GM12878 (cell line): ENCODE measurements around the gene GPBP1.
"Not testable (repeated sequence)": the region's sequence is repeated elsewhere in the genome, so short reads cannot be mapped to it uniquely, and the experiment has no call there.

Source experiments
- ATF7 ChIP-seq: fragments of 450-650 bp; IDR thresholded peaks from 2 replicates; pipeline ENCODE4 v1.6.1; 2016; ENCODE audit warnings: low read depth, mild to moderate bottlenecking
- BHLHE40 ChIP-seq, 2 experiments: fragments of 450-650 bp in 1 of 2; IDR thresholded peaks; 2 replicates each; pipeline ENCODE4 v1.6.1; 2011 to 2017; ENCODE audit warnings: low read depth in 2 of 2, borderline replicate concordance in 1 of 2, improper control_type of control experiment in 1 of 2, low read length in 1 of 2, mild to moderate bottlenecking in 1 of 2
- CHD2 ChIP-seq: IDR thresholded peaks from 2 replicates; pipeline ENCODE4 v1.6.1; 2011; ENCODE audit warnings: low read depth, low read length, improper control_type of control experiment, borderline replicate concordance
- CTCF ChIP-seq, 3 experiments: IDR thresholded peaks in 2 of 3; conservative IDR thresholded peaks in 1 of 3; 2 replicates each; pipeline ENCODE4 v1.5.1; 2011; ENCODE audit warnings: low read depth in 3 of 3, low read length in 3 of 3, mild to moderate bottlenecking in 3 of 3, control low read depth in 2 of 3, moderate library complexity in 2 of 3, inconsistent platforms in 1 of 3, mixed read lengths in 1 of 3; ENCODE audit not compliant: control insufficient read depth in 2 of 3, insufficient read depth in 1 of 3; ENCODE audit errors: extremely low read depth in 1 of 3
- EZH2 ChIP-seq: IDR thresholded peaks from 2 replicates; pipeline ENCODE4 v1.6.1; 2012; ENCODE audit warnings: low read depth, mild to moderate bottlenecking, control low read depth, inconsistent platforms, low read length, borderline replicate concordance; ENCODE audit not compliant: control insufficient read depth
- HDAC2 ChIP-seq: fragments of 200-600 bp; sonication (generic); IDR thresholded peaks from 2 replicates; pipeline ENCODE4 v1.6.1; 2017
- MAX ChIP-seq: IDR thresholded peaks from 2 replicates; pipeline ENCODE4 v1.6.1; 2012; ENCODE audit warnings: low read depth, low read length, improper control_type of control experiment
- MXI1 ChIP-seq: fragments of 150-350 bp; IDR thresholded peaks from 2 replicates; pipeline ENCODE4 v1.6.1; 2011; ENCODE audit warnings: low read depth, mild to moderate bottlenecking, inconsistent platforms, low read length, improper control_type of control experiment
- NFXL1 ChIP-seq: fragments of 450-650 bp; IDR thresholded peaks from 2 replicates; pipeline ENCODE4 v1.6.1; 2017; ENCODE audit warnings: antibody characterized with exemption, mild to moderate bottlenecking, borderline replicate concordance
- POLR2AphosphoS5 ChIP-seq: IDR thresholded peaks from 2 replicates; pipeline ENCODE4 v1.6.1; 2011; ENCODE audit warnings: mild to moderate bottlenecking, low read length, inconsistent platforms
- SP1 ChIP-seq: IDR thresholded peaks from one replicate; pipeline ENCODE4 v1.6.1; 2011; ENCODE audit warnings: low read depth, low read length
- SRF ChIP-seq, 2 experiments: IDR thresholded peaks; 2 replicates each; pipeline ENCODE4 v1.6.1; 2011; ENCODE audit warnings: low read depth in 2 of 2, low read length in 2 of 2, mild to moderate bottlenecking in 1 of 2, moderate library complexity in 1 of 2
- TF ChIP-seq, protein P1 (sequence below): IDR thresholded peaks from 2 replicates; pipeline ENCODE4 v1.6.1; 2011; ENCODE audit warnings: mild to moderate bottlenecking, low read depth, low read length, moderate library complexity; ENCODE audit not compliant: insufficient replicate concordance

- not testable (repeated sequence) for TF ChIP-seq SP1; MAX; NFXL1; SRF (IDR thresholded peaks at IDR 0.05; ENCODE audit: low read depth in 2 of 2, low read length in 2 of 2); CTCF (IDR thresholded peaks at IDR 0.05 in 2 of 3, conservative IDR thresholded peaks at IDR 0.05 in 1 of 3; ENCODE audit: control insufficient read depth in 2 of 3, extremely low read depth in 1 of 3, insufficient read depth in 1 of 3, low read depth in 3 of 3, low read length in 3 of 3); BHLHE40 (IDR thresholded peaks at IDR 0.05; ENCODE audit: borderline replicate concordance in 1 of 2, low read depth in 2 of 2, low read length in 1 of 2); CHD2; EZH2; POLR2AphosphoS5; ATF7; MXI1; HDAC2
- TF ChIP-seq, protein P1, sequence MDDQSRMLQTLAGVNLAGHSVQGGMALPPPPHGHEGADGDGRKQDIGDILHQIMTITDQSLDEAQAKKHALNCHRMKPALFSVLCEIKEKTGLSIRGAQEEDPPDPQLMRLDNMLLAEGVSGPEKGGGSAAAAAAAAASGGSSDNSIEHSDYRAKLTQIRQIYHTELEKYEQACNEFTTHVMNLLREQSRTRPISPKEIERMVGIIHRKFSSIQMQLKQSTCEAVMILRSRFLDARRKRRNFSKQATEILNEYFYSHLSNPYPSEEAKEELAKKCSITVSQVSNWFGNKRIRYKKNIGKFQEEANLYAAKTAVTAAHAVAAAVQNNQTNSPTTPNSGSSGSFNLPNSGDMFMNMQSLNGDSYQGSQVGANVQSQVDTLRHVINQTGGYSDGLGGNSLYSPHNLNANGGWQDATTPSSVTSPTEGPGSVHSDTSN: not testable (repeated sequence)
Measured at GRCh38 chr5:57170116-57170515, 3.7 kb upstream of the GPBP1 start.
